Thyroid gland (tissue), 4 donors: ENCODE measurements around the gene PCGF1. TPM values are rescaled to one million over a fixed set of nuclear protein-coding genes. Genes with fewer than 3 reads are reported as not detected.

ENCODE experiments used
- DNase-seq, 2 donors: peaks; one replicate each; pipeline ENCODE4 v3.0.0-alpha.2; 2019
- H3K27ac ChIP-seq, 3 donors: fragments of 200-600 bp; sonication (generic); 1 replicate in 2 of 3; 2 replicates in 1 of 3; pipeline ENCODE4 v1.5.1; 2016 to 2019; ENCODE audit warnings: mild to moderate bottlenecking in 1 of 3, moderate library complexity in 1 of 3
- H3K27me3 ChIP-seq: fragments of 200-600 bp; sonication (generic); one replicate; pipeline ENCODE4 v1.5.1; 2019
- H3K36me3 ChIP-seq, 2 donors: fragments of 200-600 bp; sonication (generic); one replicate each; pipeline ENCODE4 v1.5.1; 2016 to 2019
- H3K4me1 ChIP-seq, 2 donors: fragments of 200-600 bp; sonication (generic); one replicate each; pipeline ENCODE4 v1.5.1; 2017 to 2019
- H3K4me3 ChIP-seq, 3 donors: fragments of 200-600 bp; sonication (generic); replicated peaks in 1 of 3; 1 replicate in 2 of 3; 2 replicates in 1 of 3; pipeline ENCODE4 v1.5.1; 2016; ENCODE audit warnings: mild to moderate bottlenecking in 1 of 3
- H3K9me3 ChIP-seq: fragments of 200-600 bp; sonication (generic); one replicate; pipeline ENCODE4 v1.5.1; 2017
- POLR2A ChIP-seq, 2 donors: fragments of 450-650 bp; IDR thresholded peaks; one replicate each; pipeline ENCODE4 v1.6.1; 2017; ENCODE audit warnings: antibody characterized with exemption in 2 of 2, mild to moderate bottlenecking in 2 of 2, moderate library complexity in 1 of 2
- WGBS, 2 donors: methylation state at CpG; one replicate each; pipeline ENCODE4 v1.1.5; 2017; 5-methylcytosine and 5-hydroxymethylcytosine counted together
- intact Hi-C: fragments of 100-400 bp; cut with DNase I; formaldehyde crosslinking; loops from one replicate; pipeline ENCODE4 v1.15.1; 2023
- total RNA-seq, 4 donors: library from RNA; depleted of rRNA; stranded (reverse); fragments of >200 nt; gene quantifications; one replicate each; pipeline ENCODE4 v1.2.3, GENCODE V29; 2016
- TF ChIP-seq, protein P1 (sequence below), 6 experiments: fragments of 200-600 bp in 3 of 6; fragments of 450-650 bp in 3 of 6; sonication (generic) in 3 of 6; IDR thresholded peaks; one replicate each; pipeline ENCODE4 v1.5.1; 2016 to 2019; ENCODE audit warnings: antibody characterized with exemption in 6 of 6, mild to moderate bottlenecking in 2 of 6, inconsistent platforms in 1 of 6, moderate library complexity in 1 of 6

Gene PCGF1
- total RNA-seq, 4 donors from 2014 or later: 11.0 to 25.9 (median 17.1) TPM

DNA sequence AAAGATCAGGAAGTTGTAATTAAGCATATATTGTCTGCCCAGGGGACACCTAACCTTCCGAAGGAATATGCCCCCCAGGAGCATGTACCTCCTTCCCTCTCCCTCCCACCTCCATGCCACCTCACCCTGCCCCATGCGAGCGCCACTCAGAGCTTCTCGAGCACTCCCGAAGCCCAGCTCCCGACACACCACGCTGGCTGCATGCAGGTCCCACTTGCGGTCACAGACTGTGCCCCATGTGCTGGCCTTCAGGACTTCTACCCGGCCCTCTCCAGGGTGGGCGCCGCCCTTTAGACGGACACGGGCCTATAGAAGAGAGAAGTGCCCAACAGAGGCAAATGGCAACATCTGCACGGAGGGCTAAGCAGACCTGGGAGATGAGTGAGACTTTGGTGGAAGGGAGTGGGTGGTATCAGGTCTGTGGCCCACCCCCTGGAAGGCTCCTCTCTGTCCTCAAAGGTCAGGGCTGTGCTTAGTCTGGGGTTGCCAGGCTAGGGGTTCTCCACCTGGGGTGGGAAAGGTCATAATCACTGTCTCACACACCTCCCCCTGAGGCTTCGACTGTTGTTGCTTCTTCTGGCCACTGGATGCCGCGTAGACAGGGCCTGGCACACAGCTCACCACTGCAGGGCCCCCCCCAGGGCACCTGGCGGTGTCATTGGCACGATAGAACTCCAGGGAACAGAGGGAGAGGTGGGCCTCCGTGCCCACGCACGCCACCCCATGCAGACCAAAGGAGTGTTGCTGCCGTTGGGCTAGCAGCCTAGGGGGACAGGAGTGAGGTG is 28.9 kb upstream of the PCGF1 start:
- Histone ChIP-seq H3K27ac (no peak overlapping the region), H3K36me3 (peaks cover 0 to 11% of the 10 kb centered on the region in 2 donors), H3K4me3 (no peak overlapping the region), H3K4me1 (peaks cover 0 to 6% of the 10 kb centered on the region in 2 donors), H3K27me3 (no peaks in the 10 kb centered on the region), H3K9me3 (no peaks in the 10 kb centered on the region)
- intact Hi-C loops: no loop called here
- DNase-seq: no peak
- WGBS, 2 donors: 84 to 87% methylated on average over 22 to 23 of the region's 23 CpGs
- TF ChIP-seq, protein P1, sequence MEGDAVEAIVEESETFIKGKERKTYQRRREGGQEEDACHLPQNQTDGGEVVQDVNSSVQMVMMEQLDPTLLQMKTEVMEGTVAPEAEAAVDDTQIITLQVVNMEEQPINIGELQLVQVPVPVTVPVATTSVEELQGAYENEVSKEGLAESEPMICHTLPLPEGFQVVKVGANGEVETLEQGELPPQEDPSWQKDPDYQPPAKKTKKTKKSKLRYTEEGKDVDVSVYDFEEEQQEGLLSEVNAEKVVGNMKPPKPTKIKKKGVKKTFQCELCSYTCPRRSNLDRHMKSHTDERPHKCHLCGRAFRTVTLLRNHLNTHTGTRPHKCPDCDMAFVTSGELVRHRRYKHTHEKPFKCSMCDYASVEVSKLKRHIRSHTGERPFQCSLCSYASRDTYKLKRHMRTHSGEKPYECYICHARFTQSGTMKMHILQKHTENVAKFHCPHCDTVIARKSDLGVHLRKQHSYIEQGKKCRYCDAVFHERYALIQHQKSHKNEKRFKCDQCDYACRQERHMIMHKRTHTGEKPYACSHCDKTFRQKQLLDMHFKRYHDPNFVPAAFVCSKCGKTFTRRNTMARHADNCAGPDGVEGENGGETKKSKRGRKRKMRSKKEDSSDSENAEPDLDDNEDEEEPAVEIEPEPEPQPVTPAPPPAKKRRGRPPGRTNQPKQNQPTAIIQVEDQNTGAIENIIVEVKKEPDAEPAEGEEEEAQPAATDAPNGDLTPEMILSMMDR (IDR thresholded peaks at IDR 0.05): no peak
- no peak for TF ChIP-seq POLR2A (IDR thresholded peaks at IDR 0.05)

DNA sequence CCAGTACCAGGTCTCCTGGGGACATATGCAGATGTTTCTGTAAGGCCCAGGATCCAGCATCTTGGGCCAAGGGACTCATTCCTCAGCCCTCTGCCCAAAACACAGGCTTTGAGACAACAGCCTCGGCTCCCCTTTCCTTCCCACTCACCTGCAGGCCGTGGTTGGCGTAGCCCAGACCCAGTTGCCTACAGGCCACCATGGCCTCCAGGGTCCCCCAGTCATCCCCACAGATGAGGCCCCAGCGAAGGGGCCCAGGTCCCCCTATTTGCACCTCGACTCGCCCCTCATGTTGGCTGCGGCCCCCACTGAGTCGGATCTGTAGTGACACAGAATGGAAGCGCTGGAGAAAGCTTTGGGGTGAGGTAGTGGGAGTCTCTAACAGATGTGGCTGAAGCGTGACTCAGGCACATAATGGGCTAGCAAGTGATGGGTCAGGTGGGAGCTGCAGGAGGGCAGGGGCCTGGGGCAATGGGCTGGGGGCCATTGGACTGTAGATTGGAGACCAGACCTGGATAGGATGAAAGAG is 28.0 kb upstream of the PCGF1 start:
- DNase-seq: no peak
- Histone ChIP-seq H3K9me3 (no peaks in the 10 kb centered on the region), H3K4me1 (peaks cover 6 to 7% of the 10 kb centered on the region in 2 donors), H3K4me3 (no peak overlapping the region), H3K27ac (no peak overlapping the region), H3K27me3 (no peaks in the 10 kb centered on the region), H3K36me3 (peaks cover 0 to 11% of the 10 kb centered on the region in 2 donors)
- WGBS, 2 donors: 89 to 97% methylated on average over 10 of the region's 10 CpGs
- no peak for TF ChIP-seq POLR2A (IDR thresholded peaks at IDR 0.05)
- TF ChIP-seq, protein P1 (IDR thresholded peaks at IDR 0.05): no peak
- intact Hi-C loops: no loop called here

DNA sequence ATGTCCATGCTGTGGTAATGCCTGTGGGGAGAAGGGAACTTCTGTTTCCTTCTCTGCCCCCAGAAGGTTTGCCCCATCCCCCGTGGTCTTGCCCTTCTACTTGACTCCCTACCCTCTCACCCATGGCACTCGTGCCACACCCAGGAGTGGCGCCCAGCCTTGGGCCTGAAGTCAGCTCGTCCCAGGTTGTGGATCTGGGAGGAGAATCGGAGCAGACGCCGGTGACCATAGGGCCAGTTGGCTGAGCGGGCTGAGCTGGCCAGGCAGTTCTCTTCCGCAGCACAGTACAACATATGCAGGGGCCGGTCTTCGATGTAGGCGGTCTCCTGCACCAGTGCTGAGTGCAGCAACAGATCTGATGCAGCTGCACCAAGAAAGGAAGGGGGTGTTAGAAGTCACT is 26.9 kb upstream of the PCGF1 start:
- WGBS, 2 donors: 86 to 88% methylated on average over 6 to 12 of the region's 12 CpGs
- no peak overlapping the region for H3K4me3 ChIP-seq
- no peaks in the 10 kb centered on the region for H3K27me3 ChIP-seq
- intact Hi-C loops: no loop called here
- H3K9me3 ChIP-seq: no peaks in the 10 kb centered on the region
- TF ChIP-seq, protein P1 (IDR thresholded peaks at IDR 0.05): no peak
- TF ChIP-seq POLR2A (IDR thresholded peaks at IDR 0.05): no peak
- DNase-seq: no peak
- H3K36me3 ChIP-seq: peaks cover 0 to 11% of the 10 kb centered on the region in 2 donors
- no peak overlapping the region for H3K27ac ChIP-seq
- peaks cover 6 to 7% of the 10 kb centered on the region in 2 donors for H3K4me1 ChIP-seq

DNA sequence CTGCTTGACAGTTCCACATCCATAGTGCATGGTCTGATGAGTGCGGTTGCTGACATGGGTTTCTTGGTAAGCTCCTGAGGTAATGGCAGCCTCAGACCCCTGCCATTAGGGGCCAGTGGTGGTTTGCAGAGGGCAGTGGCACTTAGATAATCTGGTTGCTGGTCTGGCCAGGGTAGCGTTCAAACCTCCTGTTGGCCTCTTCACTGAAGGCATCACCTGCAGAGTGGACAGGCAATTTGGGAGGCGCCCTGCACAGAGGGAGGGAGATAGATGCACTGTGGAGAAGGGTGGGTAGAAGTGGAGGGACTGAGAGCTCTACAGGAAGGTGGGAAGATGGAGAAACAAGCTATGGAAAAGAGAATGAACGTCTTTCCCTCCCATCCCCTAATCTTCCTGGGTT is 26.0 kb upstream of the PCGF1 start:
- no peak for DNase-seq
- no peak overlapping the region for H3K27ac ChIP-seq
- H3K4me1 ChIP-seq: peaks cover 6 to 14% of the 10 kb centered on the region in 2 donors
- intact Hi-C loops: no loop called here
- H3K4me3 ChIP-seq: no peak overlapping the region
- no peaks in the 10 kb centered on the region for H3K27me3 ChIP-seq
- WGBS, 2 donors: 86 to 91% methylated on average over 4 of the region's 4 CpGs
- no peak for TF ChIP-seq POLR2A (IDR thresholded peaks at IDR 0.05)
- TF ChIP-seq, protein P1 (IDR thresholded peaks at IDR 0.05): no peak
- peaks cover 0 to 11% of the 10 kb centered on the region in 2 donors for H3K36me3 ChIP-seq
- no peaks in the 10 kb centered on the region for H3K9me3 ChIP-seq

DNA sequence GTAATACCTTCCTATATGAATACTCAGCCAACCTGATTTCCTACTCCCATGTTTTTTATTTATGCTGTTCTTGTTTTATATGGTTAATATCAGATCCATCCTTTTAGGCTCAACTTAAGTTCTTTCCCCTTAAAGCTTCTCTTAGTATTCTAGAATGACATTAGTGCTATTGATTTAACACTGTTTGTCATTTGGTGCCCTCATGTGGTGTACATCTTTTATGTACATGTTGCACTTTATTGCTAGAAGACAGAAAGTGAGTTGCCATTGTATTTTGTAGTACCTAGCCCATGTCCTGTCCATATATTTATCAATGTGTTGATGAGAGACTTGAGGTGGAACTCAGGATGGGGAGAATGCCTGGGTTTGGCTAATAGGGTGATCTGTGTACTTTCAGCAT is 24.7 kb upstream of the PCGF1 start:
- Histone ChIP-seq H3K27ac (no peak overlapping the region), H3K36me3 (peaks cover 5 to 18% of the 10 kb centered on the region in 2 donors)
- intact Hi-C loops: no loop called here

More for the DNA sequence above, 24.7 kb upstream of the PCGF1 start:
- TF ChIP-seq, protein P1 (IDR thresholded peaks at IDR 0.05): peak in 2 of 6 experiments; percentile 11 to 15
- TF ChIP-seq POLR2A (IDR thresholded peaks at IDR 0.05): no peak
- Histone ChIP-seq H3K4me1 (peaks cover 10 to 18% of the 10 kb centered on the region in 2 donors), H3K4me3 (no peak overlapping the region), H3K27me3 (no peaks in the 10 kb centered on the region), H3K9me3 (no peaks in the 10 kb centered on the region)
- no peak for DNase-seq
